Tibial nerve (tissue), 4 donors: ENCODE measurements around the gene INPP4B. TPM values are rescaled to one million over a fixed set of nuclear protein-coding genes. Genes with fewer than 3 reads are reported as not detected.

Experiments
- DNase-seq, 2 donors: peaks; one replicate each; pipeline ENCODE4 v3.0.0-alpha.2; 2019; ENCODE audit warnings: low spot score in 2 of 2
- H3K27ac ChIP-seq, 4 donors: fragments of 200-600 bp; sonication (generic) in 3 of 4; one replicate each; pipeline ENCODE4 v1.5.1; 2017 to 2019; ENCODE audit warnings: mild to moderate bottlenecking in 1 of 4
- H3K27me3 ChIP-seq, 2 donors: fragments of 200-600 bp; sonication (generic) in 1 of 2; one replicate each; pipeline versions ENCODE4 v1.5.1 to v1.6.0; 2017 to 2019
- H3K36me3 ChIP-seq, 3 donors: fragments of 200-600 bp; sonication (generic); one replicate each; pipeline ENCODE4 v1.5.1; 2018 to 2019
- H3K4me1 ChIP-seq, 4 donors: fragments of 200-600 bp; sonication (generic) in 3 of 4; one replicate each; pipeline ENCODE4 v1.5.1; 2017 to 2019
- H3K4me3 ChIP-seq, 4 donors: fragments of 200-600 bp; sonication (generic) in 3 of 4; one replicate each; pipeline ENCODE4 v1.5.1; 2017 to 2019; ENCODE audit warnings: mild to moderate bottlenecking in 1 of 4, moderate library complexity in 1 of 4
- H3K9me3 ChIP-seq, 4 donors: fragments of 200-600 bp; sonication (generic) in 3 of 4; one replicate each; pipeline ENCODE4 v1.5.1; 2017 to 2019
- CTCF ChIP-seq, 5 experiments: fragments of 200-600 bp in 3 of 5; fragments of 450-650 bp in 2 of 5; sonication (generic) in 3 of 5; IDR thresholded peaks; one replicate each; pipeline ENCODE4 v1.5.1; 2016 to 2019; ENCODE audit warnings: antibody characterized with exemption in 5 of 5, mild to moderate bottlenecking in 3 of 5, moderate library complexity in 2 of 5
- EP300 ChIP-seq, 2 donors: sonication (generic); formaldehyde crosslinking; IDR thresholded peaks; one replicate each; pipeline ENCODE4 v1.6.1; 2017; ENCODE audit warnings: antibody characterized with exemption in 2 of 2, mild to moderate bottlenecking in 1 of 2
- POLR2A ChIP-seq, 2 donors: fragments of 450-650 bp; IDR thresholded peaks; one replicate each; pipeline ENCODE4 v1.6.1; 2017; ENCODE audit warnings: antibody characterized with exemption in 2 of 2, mild to moderate bottlenecking in 2 of 2, moderate library complexity in 2 of 2
- WGBS, 2 donors: methylation state at CpG; one replicate each; pipeline ENCODE4 v1.1.5; 2018; 5-methylcytosine and 5-hydroxymethylcytosine counted together
- total RNA-seq, 4 donors: library from RNA; depleted of rRNA; stranded (reverse); fragments of >200 nt; gene quantifications; one replicate each; pipeline ENCODE4 v1.1.0, GENCODE V29; 2016

INPP4B gene
- total RNA-seq, 4 donors from 2014 or later = 16.3 to 32.4 (median 24.8) TPM

- Histone ChIP-seq H3K27me3 (no peaks in the 10 kb centered on the region), H3K27ac (no peak overlapping the region), H3K36me3 (no peaks in the 10 kb centered on the region), H3K4me3 (no peak overlapping the region), H3K9me3 (no peaks in the 10 kb centered on the region), H3K4me1 (no peaks in the 10 kb centered on the region)
- WGBS, 2 donors = 37 to 42% methylated on average over 3 of the region's 3 CpGs
- DNase-seq = no peak
- TF ChIP-seq EP300 (IDR thresholded peaks at IDR 0.05) (no peak), POLR2A (IDR thresholded peaks at IDR 0.05) (no peak), CTCF (IDR thresholded peaks at IDR 0.05) (no peak)
These were observed 801.8 kb downstream of the INPP4B start for GRCh38 chr4:142044271-142044670.

GRCh38 chr4:142043509-142043908 is 802.6 kb downstream of the INPP4B start:
- TF ChIP-seq EP300 (IDR thresholded peaks at IDR 0.05) = no peak
- TF ChIP-seq CTCF (IDR thresholded peaks at IDR 0.05) = no peak
- no peak for TF ChIP-seq POLR2A (IDR thresholded peaks at IDR 0.05)

GRCh38 chr4:142041788-142042187 is 804.3 kb downstream of the INPP4B start:
- no peaks in the 10 kb centered on the region for H3K4me1 ChIP-seq
- no peaks in the 10 kb centered on the region for H3K9me3 ChIP-seq
- no peak for TF ChIP-seq POLR2A (IDR thresholded peaks at IDR 0.05)
- no peak for TF ChIP-seq CTCF (IDR thresholded peaks at IDR 0.05)
- TF ChIP-seq EP300 (IDR thresholded peaks at IDR 0.05) = no peak
- no peak for DNase-seq
- no peak overlapping the region for H3K27ac ChIP-seq
- no peaks in the 10 kb centered on the region for H3K27me3 ChIP-seq
- no peaks in the 10 kb centered on the region for H3K36me3 ChIP-seq
- 94 to 96% methylated on average over 1 of the region's 1 CpG for WGBS, 2 donors
- no peak overlapping the region for H3K4me3 ChIP-seq

More at GRCh38 chr4:142043509-142043908, 802.6 kb downstream of the INPP4B start:
- no peak overlapping the region for H3K27ac ChIP-seq
- no peaks in the 10 kb centered on the region for H3K36me3 ChIP-seq
- no peak for DNase-seq
- H3K4me1 ChIP-seq = no peaks in the 10 kb centered on the region
- no peaks in the 10 kb centered on the region for H3K27me3 ChIP-seq
- H3K4me3 ChIP-seq = no peak overlapping the region
- H3K9me3 ChIP-seq = no peaks in the 10 kb centered on the region

GRCh38 chr4:142040043-142040442 is 806.1 kb downstream of the INPP4B start:
- no peak for DNase-seq
- TF ChIP-seq EP300 (IDR thresholded peaks at IDR 0.05) (no peak), POLR2A (IDR thresholded peaks at IDR 0.05) (no peak), CTCF (IDR thresholded peaks at IDR 0.05) (no peak)
- WGBS, 2 donors = 50 to 55% methylated on average over 3 of the region's 3 CpGs
- Histone ChIP-seq H3K4me3 (no peak overlapping the region), H3K4me1 (no peaks in the 10 kb centered on the region), H3K27me3 (no peaks in the 10 kb centered on the region), H3K9me3 (no peaks in the 10 kb centered on the region), H3K36me3 (no peaks in the 10 kb centered on the region), H3K27ac (no peak overlapping the region)

- Histone ChIP-seq H3K27ac (no peak overlapping the region), H3K4me1 (no peaks in the 10 kb centered on the region), H3K27me3 (no peaks in the 10 kb centered on the region), H3K4me3 (no peak overlapping the region), H3K9me3 (no peaks in the 10 kb centered on the region), H3K36me3 (no peaks in the 10 kb centered on the region)
- WGBS, 2 donors = 80 to 81% methylated on average over 4 of the region's 4 CpGs
- DNase-seq = no peak
- TF ChIP-seq EP300 (IDR thresholded peaks at IDR 0.05) = no peak
- TF ChIP-seq POLR2A (IDR thresholded peaks at IDR 0.05) = no peak
- TF ChIP-seq CTCF (IDR thresholded peaks at IDR 0.05) = no peak
These were observed 809.1 kb downstream of the INPP4B start for GRCh38 chr4:142036795-142037583.
